Measurements from ENCODE around the gene FBLN7. TPM values are rescaled to one million over a fixed set of nuclear protein-coding genes. Genes with fewer than 3 reads are reported as not detected.

FBLN7 gene
- polyA plus RNA-seq, 3 donors, result 0.04 TPM; not detected in 2

GRCh38 chr2:112150447-112150846 lies 12.3 kb downstream of the FBLN7 start:
- Histone ChIP-seq H3K79me2 (ENCODE audit: insufficient read depth, low read length) (no peaks in the 10 kb centered on the region), H4K20me1 (ENCODE audit: insufficient read depth, low read length) (no peaks in the 10 kb centered on the region), H3K4me1 (ENCODE audit: control insufficient read depth in 1 of 2, insufficient read depth in 2 of 2, low read length in 2 of 2) (peaks cover 2 to 3% of the 10 kb centered on the region in 2 donors), H3K27ac (ENCODE audit: low read depth in 1 of 2, low read length in 2 of 2) (no peak overlapping the region), H3K9ac (ENCODE audit: insufficient read depth, low read length, poor library complexity, severe bottlenecking) (no peak overlapping the region), H3K4me3 (replicated peaks in 1 of 3; ENCODE audit: low read depth in 2 of 3, low read length in 3 of 3) (no peak overlapping the region), H3K36me3 (replicated peaks in 1 of 2; ENCODE audit: control insufficient read depth in 1 of 2, insufficient read depth in 2 of 2, low read length in 2 of 2) (no peaks in the 10 kb centered on the region), H3K9me3 (replicated peaks in 1 of 2; ENCODE audit: control insufficient read depth in 1 of 2, insufficient read depth in 1 of 2, low read length in 2 of 2) (no peaks in the 10 kb centered on the region), H3K27me3 (ENCODE audit: control insufficient read depth in 2 of 2, insufficient read depth in 2 of 2, low read length in 2 of 2) (no peaks in the 10 kb centered on the region), H2AFZ (ENCODE audit: insufficient read depth, low read depth, low read length, poor library complexity, severe bottlenecking) (no peak overlapping the region), H3K4me2 (replicated peaks; ENCODE audit: extremely low read depth, low read length, poor library complexity, severe bottlenecking) (no peak overlapping the region)
- TF ChIP-seq CTCF (IDR thresholded peaks at IDR 0.05), result no peak
- intact Hi-C loops (cut with micrococcal nuclease), result no loop called here
- Mint-ChIP-seq H3K36me3 (no peaks in the 10 kb centered on the region), H3K4me3 (no peak overlapping the region), H3K4me1 (peaks cover 4% of the 10 kb centered on the region), H3K27me3 (ENCODE audit: low read depth in 3 of 3) (peaks cover 7 to 9% (median 8%) of the 10 kb centered on the region in 3 donors), H3K9me3 (peaks cover 0 to 5% (median 0%) of the 10 kb centered on the region in 7 donors), H3K27ac (no peak overlapping the region)
- DNase-seq, result no peak
- WGBS (ENCODE audit: insufficient coverage), result 92% methylated on average over 2 of the region's 5 CpGs

GRCh38 chr2:112150851-112151250 lies 12.7 kb downstream of the FBLN7 start:
- no peaks in the 10 kb centered on the region for H3K79me2 ChIP-seq (ENCODE audit: insufficient read depth, low read length)
- no peak overlapping the region for H3K4me3 ChIP-seq (replicated peaks in 1 of 3; ENCODE audit: low read depth in 2 of 3, low read length in 3 of 3)
- H3K36me3 ChIP-seq (replicated peaks in 1 of 2; ENCODE audit: control insufficient read depth in 1 of 2, insufficient read depth in 2 of 2, low read length in 2 of 2), result no peaks in the 10 kb centered on the region
- intact Hi-C loops (cut with micrococcal nuclease), result no loop called here
- H3K27me3 Mint-ChIP-seq (ENCODE audit: low read depth in 3 of 3), result peaks cover 7 to 9% (median 8%) of the 10 kb centered on the region in 3 donors
- no peak overlapping the region for H2AFZ ChIP-seq (ENCODE audit: insufficient read depth, low read depth, low read length, poor library complexity, severe bottlenecking)
- H3K27ac ChIP-seq (ENCODE audit: low read depth in 1 of 2, low read length in 2 of 2), result no peak overlapping the region
- H3K4me1 ChIP-seq (ENCODE audit: control insufficient read depth in 1 of 2, insufficient read depth in 2 of 2, low read length in 2 of 2), result peaks cover 6 to 7% of the 10 kb centered on the region in 2 donors
- H3K27ac Mint-ChIP-seq, result no peak overlapping the region
- no peaks in the 10 kb centered on the region for H4K20me1 ChIP-seq (ENCODE audit: insufficient read depth, low read length)
- H3K9me3 ChIP-seq (replicated peaks in 1 of 2; ENCODE audit: control insufficient read depth in 1 of 2, insufficient read depth in 1 of 2, low read length in 2 of 2), result no peaks in the 10 kb centered on the region
- H3K27me3 ChIP-seq (ENCODE audit: control insufficient read depth in 2 of 2, insufficient read depth in 2 of 2, low read length in 2 of 2), result no peaks in the 10 kb centered on the region
- DNase-seq, result no peak
- no peak overlapping the region for H3K4me3 Mint-ChIP-seq
- peaks cover 0 to 5% (median 0%) of the 10 kb centered on the region in 7 donors for H3K9me3 Mint-ChIP-seq
- peaks cover 8% of the 10 kb centered on the region for H3K4me1 Mint-ChIP-seq
- no peaks in the 10 kb centered on the region for H3K36me3 Mint-ChIP-seq
- H3K4me2 ChIP-seq (replicated peaks; ENCODE audit: extremely low read depth, low read length, poor library complexity, severe bottlenecking), result no peak overlapping the region
- TF ChIP-seq CTCF (IDR thresholded peaks at IDR 0.05), result no peak
- WGBS (ENCODE audit: insufficient coverage), result 96% methylated on average over 9 of the region's 11 CpGs
- no peak overlapping the region for H3K9ac ChIP-seq (ENCODE audit: insufficient read depth, low read length, poor library complexity, severe bottlenecking)

Measured in CD14-positive monocyte (primary cell).